ENCODE data around the gene ABLIM1. TPM values are rescaled to one million over a fixed set of nuclear protein-coding genes. Genes with fewer than 3 reads are reported as not detected.

ABLIM1 gene
- total RNA-seq, 2 donors from 2014 or later, result 359 to 404 TPM

- TF ChIP-seq CTCF (IDR thresholded peaks at IDR 0.05), result no peak
- Histone ChIP-seq H3K27me3 (no peaks in the 10 kb centered on the region), H3K36me3 (no peaks in the 10 kb centered on the region), H3K27ac (peak overlapping the region in 1 of 2 donors; percentile 15), H3K4me3 (no peak overlapping the region), H3K4me1 (peaks cover 0 to 80% of the 10 kb centered on the region in 2 donors), H3K9me3 (no peaks in the 10 kb centered on the region)
- peak; percentile 53 for DNase-seq (ENCODE audit: low spot score)
Measured at GRCh38 chr10:114615600-114616007, 42.5 kb downstream of the ABLIM1 start.

GRCh38 chr10:114613237-114613979 is 44.7 kb downstream of the ABLIM1 start:
- Histone ChIP-seq H3K27ac (peak overlapping the region; percentile 71 to 75), H3K36me3 (no peaks in the 10 kb centered on the region), H3K4me3 (no peak overlapping the region), H3K9me3 (no peaks in the 10 kb centered on the region), H3K27me3 (no peaks in the 10 kb centered on the region), H3K4me1 (peaks cover 0 to 78% of the 10 kb centered on the region in 2 donors)
- TF ChIP-seq CTCF (IDR thresholded peaks at IDR 0.05), result no peak
- DNase-seq (ENCODE audit: low spot score), result no peak

DNA sequence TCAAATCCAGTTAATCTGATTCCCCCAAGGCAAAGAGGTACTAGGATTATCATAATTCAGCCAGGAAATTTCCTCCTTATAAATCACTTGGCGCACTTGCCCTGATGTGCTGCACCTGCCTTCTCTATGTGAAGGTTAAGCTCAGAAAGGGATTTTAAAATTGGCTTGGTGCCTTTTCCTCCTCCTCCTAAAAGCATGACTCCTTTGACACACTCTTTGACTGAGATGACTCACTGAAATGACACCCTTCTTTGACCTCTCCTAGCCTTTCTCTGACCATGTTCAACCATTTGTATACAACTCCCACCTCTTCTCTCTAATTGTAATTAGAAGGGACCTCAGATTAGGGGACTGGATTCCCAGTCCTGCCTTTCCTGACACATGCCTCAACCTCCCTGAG is 46.5 kb downstream of the ABLIM1 start:
- peak overlapping the region; percentile 71 to 75 for H3K27ac ChIP-seq
- H3K9me3 ChIP-seq, result no peaks in the 10 kb centered on the region
- H3K36me3 ChIP-seq, result no peaks in the 10 kb centered on the region
- no peak overlapping the region for H3K4me3 ChIP-seq
- peaks cover 0 to 91% of the 10 kb centered on the region in 2 donors for H3K4me1 ChIP-seq
- H3K27me3 ChIP-seq, result no peaks in the 10 kb centered on the region
- no peak for TF ChIP-seq CTCF (IDR thresholded peaks at IDR 0.05)
- DNase-seq (ENCODE audit: low spot score), result no peak

DNA sequence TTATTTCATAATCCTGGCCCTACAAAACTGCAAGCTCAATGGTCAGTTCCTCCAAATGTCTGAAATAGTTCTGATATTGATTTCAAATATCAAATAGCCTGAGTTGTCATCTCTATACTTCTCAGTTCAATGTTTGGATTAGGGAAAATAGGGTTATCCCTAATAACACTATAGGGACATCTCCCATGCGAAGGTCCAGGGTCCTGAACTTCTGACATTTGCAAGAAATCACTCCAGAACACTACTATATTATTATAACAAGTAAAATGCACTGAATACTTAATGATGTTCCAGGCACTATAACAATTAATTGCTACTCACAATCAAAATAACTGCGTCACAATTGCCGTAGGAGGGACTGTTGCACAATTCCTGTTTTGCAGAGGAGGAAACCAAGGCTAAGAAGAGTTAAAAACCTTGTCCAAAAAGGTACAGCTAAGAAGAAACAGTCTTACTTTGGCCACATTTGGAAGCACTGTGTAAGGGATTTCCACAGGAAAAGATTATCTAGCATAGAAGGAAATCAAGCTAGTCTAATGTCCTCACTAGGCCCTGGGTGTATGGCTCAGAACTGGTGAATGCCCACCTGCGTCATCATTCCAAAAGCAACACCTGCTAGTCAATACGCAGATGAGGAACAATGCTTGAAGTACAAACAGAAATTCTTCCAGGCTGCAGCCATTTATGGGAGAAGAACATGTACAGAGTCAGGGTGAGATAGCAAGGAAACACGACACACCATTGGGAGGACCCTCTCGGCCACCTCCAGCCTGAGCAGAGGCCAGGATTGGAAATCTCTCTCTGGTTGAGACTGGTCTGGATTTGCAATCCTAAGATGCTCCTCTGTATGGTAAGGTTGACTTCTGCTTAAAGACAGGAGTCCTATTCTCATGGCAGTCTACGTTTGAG is 48.3 kb downstream of the ABLIM1 start:
- Histone ChIP-seq H3K4me1 (peaks cover 0 to 96% of the 10 kb centered on the region in 2 donors), H3K4me3 (no peak overlapping the region), H3K36me3 (no peaks in the 10 kb centered on the region), H3K27ac (peak overlapping the region; percentile 71 to 75), H3K9me3 (no peaks in the 10 kb centered on the region), H3K27me3 (no peaks in the 10 kb centered on the region)
- TF ChIP-seq CTCF (IDR thresholded peaks at IDR 0.05), result no peak
- no peak for DNase-seq (ENCODE audit: low spot score)

DNA sequence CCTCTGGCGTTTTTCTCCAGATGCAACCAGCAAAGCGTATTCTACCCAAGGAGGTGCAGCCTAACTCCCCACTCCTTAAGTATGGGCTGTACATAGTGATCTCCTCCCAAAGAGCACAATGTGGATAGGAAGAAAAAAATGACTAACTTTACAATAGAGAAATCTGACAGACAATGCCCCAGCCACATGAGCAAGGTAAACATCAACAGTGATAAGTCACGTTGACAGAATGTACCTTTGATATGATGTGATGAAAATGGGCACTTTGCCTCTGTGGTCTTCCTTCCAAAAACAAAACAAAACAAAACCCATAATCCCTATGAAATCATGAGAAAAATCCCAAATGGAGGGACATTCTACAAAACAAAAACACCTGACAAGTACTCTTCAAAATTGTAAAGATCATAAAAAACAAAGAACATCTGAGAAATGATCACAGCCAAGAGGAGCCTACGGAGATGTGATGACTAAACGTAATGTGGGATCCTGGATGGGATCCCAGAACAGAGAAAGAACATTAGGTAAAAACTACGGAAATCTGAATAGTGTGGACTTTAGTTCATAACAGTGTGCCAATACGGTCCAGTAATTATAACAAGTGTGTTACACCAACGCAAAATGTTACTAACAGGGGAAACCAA is 50.6 kb downstream of the ABLIM1 start:
- Histone ChIP-seq H3K4me3 (no peak overlapping the region), H3K27ac (peak overlapping the region; percentile 71 to 75), H3K36me3 (no peaks in the 10 kb centered on the region), H3K4me1 (peaks cover 0 to 97% of the 10 kb centered on the region in 2 donors), H3K27me3 (no peaks in the 10 kb centered on the region), H3K9me3 (no peaks in the 10 kb centered on the region)
- DNase-seq (ENCODE audit: low spot score), result no peak
- no peak for TF ChIP-seq CTCF (IDR thresholded peaks at IDR 0.05)
